B cell (primary cell): ENCODE measurements around the gene DMXL1. TPM values are rescaled to one million over a fixed set of nuclear protein-coding genes. Genes with fewer than 3 reads are reported as not detected.

Experiments used
- ATAC-seq: fragments of 200-7000 bp; cut with Tn5 transposase; one replicate; pipeline ENCODE4 v1.10.0; 2021; ENCODE audit warnings: low read depth, mild to moderate bottlenecking, moderate number of reproducible peaks, moderate library complexity
- CTCF ChIA-PET: fragments of 350-600 bp; sonication (Branson Sonifier 250); formaldehyde crosslinking; loops from one replicate; lab custom pipeline; 2021; ENCODE audit warnings: antibody characterized with exemption, inconsistent platforms; lab: Charles Lee
- POLR2A ChIA-PET: fragments of 350-600 bp; sonication (Branson Sonifier 250); formaldehyde crosslinking; loops from one replicate; lab custom pipeline; 2021; ENCODE audit warnings: antibody characterized with exemption; lab: Charles Lee
- DNase-seq: peaks from one replicate; pipeline ENCODE4 v3.0.0; 2013
- H2AFZ ChIP-seq: 2 replicates; pipeline ENCODE4 v1.6.1; 2012; ENCODE audit warnings: mild to moderate bottlenecking, low read depth, low read length; ENCODE audit not compliant: insufficient read depth, poor library complexity, severe bottlenecking
- H3K27ac ChIP-seq, 2 donors: 1 replicate in 1 of 2; 2 replicates in 1 of 2; pipeline ENCODE4 v1.5.1; 2012 to 2013; ENCODE audit warnings: low read length in 2 of 2, mild to moderate bottlenecking in 2 of 2, moderate library complexity in 1 of 2
- H3K27me3 ChIP-seq, 4 experiments: fragments of 200-600 bp in 1 of 4; sonication (generic) in 1 of 4; replicated peaks in 1 of 4; 1 replicate in 2 of 4; 2 replicates in 2 of 4; pipeline versions ENCODE4 v1.6.1 to v1.7.0; 2013 to 2016; ENCODE audit warnings: low read length in 3 of 4, mild to moderate bottlenecking in 2 of 4, mixed read lengths in 1 of 4, moderate library complexity in 1 of 4; ENCODE audit not compliant: insufficient read depth in 4 of 4, control insufficient read depth in 3 of 4; ENCODE audit errors: control extremely low read depth in 1 of 4
- H3K36me3 ChIP-seq, 2 experiments: replicated peaks in 1 of 2; 1 replicate in 1 of 2; 2 replicates in 1 of 2; pipeline versions ENCODE4 v1.6.1 to v1.7.1; 2013; ENCODE audit warnings: low read length in 1 of 2; ENCODE audit not compliant: insufficient read depth in 2 of 2, control insufficient read depth in 1 of 2; ENCODE audit errors: control extremely low read depth in 1 of 2, extremely low read depth in 1 of 2
- H3K4me1 ChIP-seq, 2 donors: fragments of 200-600 bp in 1 of 2; sonication (generic) in 1 of 2; 1 replicate in 1 of 2; 2 replicates in 1 of 2; pipeline versions ENCODE4 v1.5.1 to v1.6.1; 2013 to 2017; ENCODE audit warnings: low read length in 2 of 2; ENCODE audit not compliant: control insufficient read depth in 2 of 2, insufficient read depth in 2 of 2
- H3K4me2 ChIP-seq: replicated peaks from 2 replicates; pipeline ENCODE3; 2012; ENCODE audit warnings: mild to moderate bottlenecking, low read depth, low read length; ENCODE audit not compliant: poor library complexity, severe bottlenecking
- H3K4me3 ChIP-seq, 5 experiments: fragments of 200-600 bp in 1 of 5; sonication (generic) in 1 of 5; 1 replicate in 3 of 5; 2 replicates in 2 of 5; pipeline versions ENCODE4 v1.5.1 to v1.7.0; 2011 to 2016; ENCODE audit warnings: low read length in 4 of 5, mild to moderate bottlenecking in 4 of 5, low read depth in 2 of 5, control low read depth in 1 of 5, moderate library complexity in 1 of 5; ENCODE audit not compliant: insufficient read depth in 1 of 5; ENCODE audit errors: control extremely low read depth in 1 of 5, extremely low read depth in 1 of 5
- H3K79me2 ChIP-seq: fragments of 200-600 bp; sonication (generic); one replicate; pipeline ENCODE4 v1.6.0; 2016; ENCODE audit warnings: low read length; ENCODE audit not compliant: control insufficient read depth, insufficient read depth
- H3K9ac ChIP-seq: fragments of 200-600 bp; sonication (generic); 2 replicates; pipeline ENCODE4 v1.6.1; 2017; ENCODE audit warnings: mild to moderate bottlenecking, low read length, moderate library complexity
- H3K9me3 ChIP-seq, 3 donors: one replicate each; pipeline versions ENCODE4 v1.6.1 to v1.7.1; 2013; ENCODE audit warnings: low read length in 2 of 3; ENCODE audit not compliant: control insufficient read depth in 2 of 3, insufficient read depth in 1 of 3; ENCODE audit errors: control extremely low read depth in 1 of 3
- H4K20me1 ChIP-seq: 2 replicates; pipeline ENCODE4 v1.6.0; 2012; ENCODE audit warnings: mild to moderate bottlenecking, low read length; ENCODE audit not compliant: insufficient read depth, control insufficient read depth, poor library complexity, severe bottlenecking
- H3K27ac Mint-ChIP-seq: one replicate; pipeline ENCODE4 v1.8.0; 2021; ENCODE audit warnings: mixed read lengths
- H3K27me3 Mint-ChIP-seq: one replicate; pipeline ENCODE4 v1.8.0; 2021; ENCODE audit warnings: mixed read lengths
- H3K4me1 Mint-ChIP-seq: one replicate; pipeline ENCODE4 v1.8.0; 2021; ENCODE audit warnings: mixed read lengths
- H3K4me3 Mint-ChIP-seq: one replicate; pipeline ENCODE4 v1.8.0; 2021; ENCODE audit warnings: mixed read lengths
- H3K9me3 Mint-ChIP-seq: one replicate; pipeline ENCODE4 v1.8.0; 2022; ENCODE audit warnings: mixed read lengths; ENCODE audit not compliant: insufficient read depth
- CTCF ChIP-seq: fragments of 200-600 bp; IDR thresholded peaks from one replicate; pipeline ENCODE4 v1.8.0; 2022; ENCODE audit warnings: antibody characterized with exemption, mild to moderate bottlenecking
- EZH2 ChIP-seq: IDR thresholded peaks from 2 replicates; pipeline ENCODE4 v1.6.1; 2012; ENCODE audit warnings: borderline replicate concordance, low read depth, mild to moderate bottlenecking, moderate library complexity, low read length; ENCODE audit not compliant: insufficient read depth, poor library complexity, severe bottlenecking
- whole genome bisulfite sequencing: methylation state at CpG from one replicate; pipeline ENCODE4 v1.1.5; 2013; ENCODE audit warnings: missing lambda C conversion rate; ENCODE audit not compliant: insufficient coverage; 5-methylcytosine and 5-hydroxymethylcytosine counted together
- intact Hi-C: fragments of 100-400 bp; cut with micrococcal nuclease; formaldehyde crosslinking; loops from one replicate; pipeline ENCODE4 v1.10.0; 2022
- polyA plus RNA-seq: library from polyadenylated mRNA; depleted of rRNA; stranded (reverse); fragments of >200 nt; gene quantifications from 2 replicates; pipeline ENCODE4 v1.2.3, GENCODE V29; 2012
- total RNA-seq, 2 donors: library from RNA; stranded (reverse); fragments of 120-200 nt in 1 of 2; gene quantifications; 1 replicate in 1 of 2; 2 replicates in 1 of 2; pipeline versions ENCODE4 v1.2.3 to v1.2.4, GENCODE V29; 2013 to 2022

The DMXL1 gene
- total and polyA plus RNA-seq, 2 donors (not counting 1 experiment from before 2014, with no cell fraction given): 37.9 to 129 TPM

GRCh38 chr5:119263639-119264038 is 192.8 kb downstream of the DMXL1 start:
- no peak overlapping the region for H3K9ac ChIP-seq
- peaks cover 16% of the 10 kb centered on the region for H3K9me3 Mint-ChIP-seq
- no peak overlapping the region for H3K4me3 Mint-ChIP-seq
- peaks cover 13% of the 10 kb centered on the region for H3K4me1 Mint-ChIP-seq
- H3K4me1 ChIP-seq: peaks cover 8% of the 10 kb centered on the region in 2 donors
- ChIA-PET POLR2A (no interaction called here), CTCF (interaction anchor here (0.9 to 1.4 kb wide), 3 partner anchors 20 to 172 kb away, joined by 3 to 6 read pairs (median 3); no protein-coding TSS in a partner anchor)
- TF ChIP-seq EZH2 (no peak), CTCF (no peak)
- no peak for ATAC-seq
- no peak overlapping the region for H2AFZ ChIP-seq
- peaks cover 2 to 18% (median 17%) of the 10 kb centered on the region in 3 donors for H3K9me3 ChIP-seq
- no peak overlapping the region for H3K27ac ChIP-seq
- H3K27ac Mint-ChIP-seq: no peak overlapping the region
- peaks cover 32% of the 10 kb centered on the region for H3K79me2 ChIP-seq
- no peak overlapping the region for H3K4me2 ChIP-seq
- WGBS: 94% methylated on average over 2 of the region's 2 CpGs
- H3K4me3 ChIP-seq: no peak overlapping the region
- H4K20me1 ChIP-seq: no peaks in the 10 kb centered on the region
- DNase-seq: no peak
- intact Hi-C loops: no loop called here
- H3K36me3 ChIP-seq: no peaks in the 10 kb centered on the region
- no peaks in the 10 kb centered on the region for H3K27me3 ChIP-seq
- H3K27me3 Mint-ChIP-seq: no peaks in the 10 kb centered on the region

- Histone ChIP-seq H3K27me3 (no peaks in the 10 kb centered on the region), H3K9ac (no peak overlapping the region), H3K4me3 (no peak overlapping the region), H3K4me2 (no peak overlapping the region), H3K9me3 (peaks cover 2 to 17% (median 16%) of the 10 kb centered on the region in 3 donors), H3K4me1 (peaks cover 8% of the 10 kb centered on the region in 2 donors), H3K79me2 (peaks cover 35% of the 10 kb centered on the region), H4K20me1 (no peaks in the 10 kb centered on the region), H3K36me3 (no peaks in the 10 kb centered on the region), H3K27ac (no peak overlapping the region), H2AFZ (no peak overlapping the region)
- Mint-ChIP-seq H3K4me1 (peaks cover 14% of the 10 kb centered on the region), H3K27ac (no peak overlapping the region), H3K9me3 (peaks cover 13% of the 10 kb centered on the region), H3K27me3 (no peaks in the 10 kb centered on the region), H3K4me3 (no peak overlapping the region)
- ChIA-PET POLR2A (no interaction called here), CTCF (interaction anchor here (0.9 to 1.4 kb wide), 4 partner anchors 20 to 171 kb away, joined by 3 to 6 read pairs (median 4); no protein-coding TSS in a partner anchor)
- ATAC-seq (no peak), DNase-seq (no peak)
- no CpG with 5 or more reads among the region's 1 CpG for WGBS
- intact Hi-C loops: no loop called here
- TF ChIP-seq EZH2: no peak
- no peak for TF ChIP-seq CTCF
These were observed 193.3 kb downstream of the DMXL1 start for GRCh38 chr5:119264186-119264585.
